Amniotic stem cell (primary cell): Measurements from ENCODE around the gene STATH.
"Not testable (repeated sequence)": the region's sequence is repeated elsewhere in the genome, so short reads cannot be mapped to it uniquely, and the experiment has no call there.

Experiments used
- DNase-seq: peaks from one replicate; lab custom pipeline; 2025; lab: John Stamatoyannopoulos, UW

STATH gene

DNA sequence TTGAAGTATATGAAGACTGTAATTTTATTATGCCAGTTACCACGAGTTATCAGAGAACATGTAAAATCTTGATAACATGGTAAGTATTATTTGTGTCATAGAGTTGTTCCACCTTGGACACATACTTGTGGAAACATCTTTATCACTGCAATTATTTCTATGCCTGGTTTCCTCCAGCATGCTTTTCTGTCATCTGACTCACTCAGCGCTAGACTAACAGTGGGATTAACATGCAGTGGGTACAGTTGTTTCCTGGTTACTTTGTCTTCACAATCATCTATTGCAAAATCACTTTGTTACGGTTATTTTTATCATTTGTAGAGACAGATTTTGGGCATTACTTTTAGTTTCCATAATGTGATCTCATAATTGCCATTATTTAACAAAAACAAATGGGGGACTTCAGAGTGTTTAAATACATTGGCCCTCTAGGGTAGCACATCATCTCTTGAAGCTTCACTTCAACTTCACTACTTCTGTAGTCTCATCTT, at the start of gene STATH:
Gene STATH (plus strand): TSS at position 441 of the 491 bp plus-strand sequence. CDS start 2,472 bp downstream, outside the sequence.
- DNase-seq = no peak

DNA sequence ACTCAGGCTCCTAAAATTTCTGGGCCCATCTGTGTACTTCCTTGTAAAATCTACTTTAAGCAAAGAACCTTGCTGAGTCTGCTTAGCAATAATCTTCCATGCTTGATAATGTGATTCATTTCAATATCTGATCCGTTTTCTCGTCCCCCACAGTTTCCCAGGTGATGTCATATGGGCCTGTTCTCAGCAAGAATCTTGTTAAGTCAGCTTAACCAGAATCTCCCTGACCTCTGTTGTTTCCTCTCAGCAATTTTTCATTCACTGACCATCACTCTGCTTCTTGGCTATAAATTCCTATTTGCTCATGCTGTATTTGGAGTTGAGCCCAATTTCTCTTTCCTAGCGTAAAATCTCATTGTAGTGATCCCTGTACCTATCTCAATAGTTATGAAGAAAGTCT, 44.2 kb upstream of the STATH start:
- DNase-seq = no peak

DNA sequence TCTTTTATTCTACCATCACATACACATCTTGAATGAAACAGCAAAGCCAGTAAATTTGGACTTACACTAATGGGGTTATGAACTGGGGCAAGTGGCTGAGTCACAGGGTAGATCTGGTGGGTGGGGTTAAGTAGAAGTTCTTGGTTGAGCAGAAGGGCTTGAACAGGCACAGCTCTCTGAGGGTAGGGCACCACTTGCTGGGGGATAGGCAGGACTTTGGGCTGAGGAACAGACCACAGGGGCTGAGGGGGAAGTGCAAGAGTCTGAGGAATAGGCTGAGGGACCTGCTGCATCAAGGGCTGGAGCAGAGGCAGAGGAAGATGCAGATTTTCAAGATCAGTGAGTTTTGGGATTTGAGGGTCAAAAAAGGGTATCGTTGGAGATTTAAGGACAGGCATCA, 38.6 kb upstream of the STATH start:
- no peak for DNase-seq

DNA sequence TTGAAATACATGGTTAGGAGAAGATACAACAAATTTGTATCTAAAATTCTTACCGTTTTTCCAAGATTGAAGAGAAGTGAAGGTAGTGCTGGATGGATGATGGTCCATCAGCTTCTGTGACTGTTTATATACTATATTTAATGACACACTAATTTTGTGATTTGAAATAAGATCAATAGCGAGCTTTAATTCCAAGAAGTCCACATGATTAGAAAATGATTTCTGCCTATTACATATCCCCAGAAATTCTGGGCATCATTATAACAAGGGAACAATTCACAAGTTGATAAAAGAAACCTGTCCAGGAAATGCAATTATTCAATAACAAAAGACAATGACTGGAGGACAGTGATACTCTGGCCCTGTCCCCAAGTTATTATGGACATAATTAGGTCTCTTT, 30.1 kb upstream of the STATH start, which contains the start of gene CSN2:
Gene CSN2 (minus strand): TSS at position 101 of the 400 bp plus-strand sequence. CDS start 4,733 bp downstream, outside the sequence.
- no peak for DNase-seq

GRCh38 chr4:69970071-69970470, 25.7 kb upstream of the STATH start:
- DNase-seq = no peak

GRCh38 chr4:69974631-69975030, 21.1 kb upstream of the STATH start:
- DNase-seq = no peak

- DNase-seq = no peak
These were observed 18.2 kb upstream of the STATH start for GRCh38 chr4:69977582-69977981.

DNA sequence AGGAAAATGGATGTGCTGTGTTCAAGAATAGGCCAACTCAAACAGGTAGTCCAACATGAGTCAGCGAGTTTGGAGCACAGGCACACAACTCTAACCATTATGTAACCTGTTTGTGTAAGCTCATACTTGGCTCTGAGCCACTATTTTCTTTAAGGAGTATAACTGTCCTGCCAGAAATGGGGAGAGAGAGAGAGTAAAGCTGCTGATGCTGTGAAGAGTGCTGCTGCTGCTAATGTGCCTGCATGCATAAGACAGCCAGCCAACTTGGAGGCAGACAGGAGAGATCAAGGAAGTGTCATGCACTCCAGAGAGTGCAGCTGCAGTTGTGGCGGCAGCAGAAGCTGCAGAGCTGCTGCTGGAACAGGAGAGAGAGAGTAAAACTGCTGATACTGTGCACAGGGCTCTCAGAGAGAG, 11.7 kb upstream of the STATH start:
- no peak for DNase-seq

DNA sequence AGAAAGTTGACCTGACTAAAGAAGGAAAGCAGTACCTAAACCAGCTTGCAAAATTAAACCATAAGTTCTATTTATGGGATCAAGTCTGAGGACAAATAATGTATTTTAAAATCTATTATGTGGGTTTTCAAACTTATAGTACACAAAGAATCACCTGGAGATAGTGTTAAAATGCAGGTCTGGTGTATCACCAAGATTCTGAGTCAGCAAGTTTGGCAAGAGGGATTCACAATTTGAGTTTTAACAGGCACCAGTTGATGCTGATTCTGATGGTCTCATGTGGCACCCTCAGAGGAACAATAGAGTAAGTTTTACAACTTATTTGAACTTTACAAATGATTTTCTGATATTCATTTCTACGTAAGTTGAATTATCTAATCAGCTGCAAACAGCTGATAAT, 9.1 kb upstream of the STATH start:
- DNase-seq = no peak

GRCh38 chr4:69991016-69991415, 4.8 kb upstream of the STATH start:
- DNase-seq = no peak

- no peak for DNase-seq
These were observed 984 bp upstream of the STATH start for GRCh38 chr4:69994782-69995181.

- no peak for DNase-seq
These were observed 3.7 kb downstream of the STATH start for GRCh38 chr4:69999420-69999819.

DNA sequence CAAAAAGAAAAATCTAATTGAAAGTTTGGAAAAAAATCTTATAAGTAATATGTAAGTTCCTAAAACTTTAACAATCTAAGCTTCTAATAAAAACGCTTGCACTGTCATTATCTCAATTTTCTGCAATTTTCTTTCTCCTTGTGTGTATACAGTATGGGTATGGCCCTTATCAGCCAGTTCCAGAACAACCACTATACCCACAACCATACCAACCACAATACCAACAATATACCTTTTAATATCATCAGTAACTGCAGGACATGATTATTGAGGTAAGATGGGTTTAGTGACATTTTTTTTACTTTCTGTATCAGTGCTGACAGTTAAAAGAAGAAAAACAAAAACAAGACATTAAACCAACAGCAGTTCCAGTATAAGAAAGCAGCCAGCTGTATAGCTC, 4.9 kb downstream of the STATH start:
- no peak for DNase-seq

- DNase-seq = no peak
These were observed 6.7 kb downstream of the STATH start for GRCh38 chr4:70002507-70002906.

- no peak for DNase-seq
These were observed 13.0 kb downstream of the STATH start for GRCh38 chr4:70008771-70009170.

DNA sequence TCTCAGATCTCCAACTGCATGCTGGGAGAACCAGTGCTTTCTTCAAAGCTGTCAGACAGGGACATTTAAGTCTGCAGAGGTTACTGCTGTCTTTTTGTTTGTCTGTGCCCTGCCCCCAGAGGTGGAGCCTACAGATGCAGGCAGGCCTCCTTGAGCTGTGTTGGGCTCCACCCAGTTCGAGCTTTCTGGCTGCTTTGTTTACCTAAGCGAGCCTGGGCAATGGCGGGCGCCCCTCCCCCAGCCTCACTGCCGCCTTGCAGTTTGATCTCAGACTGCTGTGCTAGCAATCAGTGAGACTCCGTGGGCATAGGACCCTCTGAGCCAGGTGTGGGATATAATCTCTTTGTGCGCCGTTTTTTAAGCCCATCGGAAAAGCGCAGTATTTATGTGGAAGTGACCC, 23.2 kb downstream of the STATH start:
- not testable (repeated sequence) for DNase-seq

DNA sequence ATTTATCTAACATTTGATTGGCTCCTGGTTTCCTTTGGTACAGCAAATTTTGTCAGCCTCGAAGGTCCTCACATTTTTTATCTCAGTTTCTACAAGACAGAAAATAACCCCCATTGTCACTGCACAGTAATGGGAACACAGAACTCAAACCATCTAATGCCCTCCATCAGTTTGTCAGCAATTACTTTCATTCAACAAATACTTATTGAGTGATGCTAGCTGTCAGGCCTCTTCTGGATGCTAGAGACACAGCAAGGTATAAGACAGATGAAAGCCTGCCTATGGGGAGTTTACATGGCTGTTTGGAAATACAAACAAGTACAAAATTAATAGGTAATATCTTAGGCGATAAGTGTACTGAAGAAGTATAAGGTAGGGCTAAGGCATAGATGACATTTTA, 27.5 kb downstream of the STATH start:
- no peak for DNase-seq

GRCh38 chr4:70027011-70027410, 31.2 kb downstream of the STATH start:
- DNase-seq = no peak

GRCh38 chr4:70028159-70028558, 32.4 kb downstream of the STATH start, which contains the start of gene HTN3:
Gene HTN3, plus strand, starts transcription at chr4:70028459. Its CDS starts 2,282 bp downstream, at chr4:70030741.
- DNase-seq = not testable (repeated sequence)

GRCh38 chr4:70037559-70037958, 41.8 kb downstream of the STATH start:
- not testable (repeated sequence) for DNase-seq

- not testable (repeated sequence) for DNase-seq
These were observed 44.2 kb downstream of the STATH start for GRCh38 chr4:70039928-70040327.

DNA sequence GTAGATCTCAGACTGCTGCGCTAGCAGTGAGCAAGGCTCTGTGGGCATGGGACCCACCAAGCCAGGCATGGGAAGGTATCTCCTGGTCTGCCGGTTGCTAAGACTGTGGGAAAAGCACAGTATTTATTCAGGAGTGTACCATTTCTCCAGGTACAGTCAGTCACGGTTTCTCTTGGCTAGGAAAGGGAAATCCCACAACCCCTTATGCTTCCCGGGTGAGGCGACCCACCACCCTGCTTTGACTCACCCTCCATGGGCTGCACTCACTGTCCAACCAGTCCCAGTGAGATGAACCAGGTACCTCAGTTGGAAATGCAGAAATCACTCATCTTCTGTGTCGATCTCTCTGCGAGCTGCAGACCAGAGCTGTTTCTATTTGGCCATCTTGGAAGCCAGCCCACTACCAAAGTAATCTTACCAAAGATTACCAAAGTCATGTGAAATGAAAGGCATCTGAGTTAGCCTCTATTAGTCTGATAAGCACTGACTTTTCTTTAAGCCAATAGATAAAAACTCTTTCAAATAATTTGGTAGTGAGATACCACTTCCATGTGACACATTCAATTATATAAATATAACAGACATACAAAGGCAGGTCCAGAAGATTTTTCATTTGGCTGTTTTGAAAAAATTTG, 46.0 kb downstream of the STATH start:
- DNase-seq = no peak

DNA sequence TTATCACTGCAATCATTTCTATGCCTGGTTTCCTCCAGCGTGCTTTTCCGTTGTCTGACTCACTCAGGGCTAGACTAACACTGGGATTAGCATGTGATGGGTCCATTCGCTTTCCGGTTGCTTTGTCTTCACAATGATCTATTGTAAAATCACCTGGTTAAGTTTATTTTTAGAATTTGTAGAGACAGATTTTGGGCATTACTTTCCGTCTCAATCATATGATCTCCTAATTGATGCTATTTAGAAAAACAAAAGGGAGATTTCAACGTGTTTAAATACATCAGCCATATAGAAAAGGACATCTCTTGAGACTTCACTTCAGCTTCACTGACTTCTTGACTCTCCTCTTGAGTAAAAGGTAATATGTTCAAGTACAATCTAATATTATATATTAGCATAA, 54.4 kb downstream of the STATH start, which contains the start of gene HTN1:
Gene HTN1 (plus strand): TSS at position 301 of the 400 bp plus-strand sequence. CDS start 2,639 bp downstream, outside the sequence.
- DNase-seq = not testable (repeated sequence)
